IPS DF 6.9 (cell line): ENCODE data around the gene DOHH.
"Not testable (repeated sequence)": the region's sequence is repeated elsewhere in the genome, so short reads cannot be mapped to it uniquely, and the experiment has no call there.

Source experiments
- DNase-seq: peaks from one replicate; pipeline ENCODE4 v3.0.0-alpha.2; 2013; ENCODE audit warnings: low read depth, low spot score
- H3K27ac ChIP-seq: one replicate; pipeline ENCODE4 v1.5.1; 2013; ENCODE audit warnings: low read length, control low read depth
- H3K27me3 ChIP-seq: 2 replicates; pipeline ENCODE4 v1.6.1; 2013; ENCODE audit warnings: mild to moderate bottlenecking, low read length; ENCODE audit not compliant: control insufficient read depth, insufficient read depth
- H3K36me3 ChIP-seq: 2 replicates; pipeline ENCODE4 v1.6.1; 2013; ENCODE audit warnings: low read length; ENCODE audit not compliant: control insufficient read depth, insufficient read depth
- H3K4me1 ChIP-seq: 2 replicates; pipeline ENCODE4 v1.6.1; 2013; ENCODE audit warnings: low read length; ENCODE audit not compliant: control insufficient read depth, insufficient read depth
- H3K4me3 ChIP-seq: 2 replicates; pipeline ENCODE4 v1.5.1; 2013; ENCODE audit warnings: mild to moderate bottlenecking, low read length
- H3K9me3 ChIP-seq: 2 replicates; pipeline ENCODE4 v1.6.1; 2013; ENCODE audit warnings: low read length, inconsistent platforms; ENCODE audit not compliant: control insufficient read depth, insufficient read depth
- WGBS: extraction: QIAGEN DNeasy Blood & Tissue Kit; methylation state at CpG from one replicate; pipeline ENCODE4 v1.1.7; 2013; ENCODE audit warnings: mixed read lengths, missing lambda C conversion rate; ENCODE audit not compliant: insufficient read length, insufficient coverage; 5-methylcytosine and 5-hydroxymethylcytosine counted together

The DOHH gene

GRCh38 chr19:3535235-3535535 is 34.7 kb upstream of the DOHH start:
- no peaks in the 10 kb centered on the region for H3K9me3 ChIP-seq
- DNase-seq = no peak
- H3K36me3 ChIP-seq = peaks cover 35% of the 10 kb centered on the region
- H3K4me1 ChIP-seq = peaks cover 3% of the 10 kb centered on the region
- no peaks in the 10 kb centered on the region for H3K27me3 ChIP-seq
- no peak overlapping the region for H3K4me3 ChIP-seq
- WGBS = no CpG with 5 or more reads among the region's 9 CpGs
- no peak overlapping the region for H3K27ac ChIP-seq

DNA sequence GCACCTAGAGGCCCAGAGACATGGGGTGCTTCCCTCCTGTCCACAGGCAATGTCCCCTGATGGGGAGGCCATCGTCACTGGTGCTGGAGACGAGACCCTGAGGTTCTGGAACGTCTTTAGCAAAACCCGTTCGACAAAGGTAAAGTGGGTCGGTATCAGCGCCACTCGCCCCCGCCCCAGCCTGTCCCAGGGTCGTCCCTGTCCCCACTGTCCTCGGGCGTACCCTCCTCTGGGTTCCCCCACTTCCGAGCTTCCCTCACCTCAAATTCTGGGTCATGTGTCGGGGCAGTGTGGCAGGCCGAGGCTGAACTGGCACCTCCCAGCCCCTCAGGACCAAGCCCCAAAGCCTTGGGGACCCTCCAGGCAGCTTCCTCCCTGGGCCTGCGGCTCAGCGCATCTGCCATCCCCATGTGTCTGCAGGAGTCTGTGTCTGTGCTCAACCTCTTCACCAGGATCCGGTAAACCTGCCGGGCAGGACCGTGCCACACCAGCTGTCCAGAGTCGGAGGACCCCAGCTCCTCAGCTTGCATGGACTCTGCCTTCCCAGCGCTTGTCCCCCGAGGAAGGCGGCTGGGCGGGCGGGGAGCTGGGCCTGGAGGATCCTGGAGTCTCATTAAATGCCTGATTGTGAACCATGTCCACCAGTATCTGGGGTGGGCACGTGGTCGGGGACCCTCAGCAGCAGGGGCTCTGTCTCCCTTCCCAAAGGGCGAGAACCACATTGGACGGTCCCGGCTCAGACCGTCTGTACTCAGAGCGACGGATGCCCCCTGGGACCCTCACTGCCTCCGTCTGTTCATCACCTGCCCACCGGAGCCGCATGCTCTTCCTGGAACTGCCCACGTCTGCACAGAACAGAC is 34.1 kb upstream of the DOHH start:
- no peak overlapping the region for H3K27ac ChIP-seq
- no peak for DNase-seq
- no CpG with 5 or more reads among the region's 38 CpGs for WGBS
- peaks cover 35% of the 10 kb centered on the region for H3K36me3 ChIP-seq
- no peaks in the 10 kb centered on the region for H3K9me3 ChIP-seq
- no peak overlapping the region for H3K4me3 ChIP-seq
- H3K27me3 ChIP-seq = no peaks in the 10 kb centered on the region
- H3K4me1 ChIP-seq = peaks cover 3% of the 10 kb centered on the region

GRCh38 chr19:3533563-3534216 is 33.2 kb upstream of the DOHH start:
- WGBS = no CpG with 5 or more reads among the region's 12 CpGs
- DNase-seq = no peak
- Histone ChIP-seq H3K4me1 (no peaks in the 10 kb centered on the region), H3K36me3 (peaks cover 35% of the 10 kb centered on the region), H3K4me3 (no peak overlapping the region), H3K27ac (no peak overlapping the region), H3K9me3 (no peaks in the 10 kb centered on the region), H3K27me3 (no peaks in the 10 kb centered on the region)

- Histone ChIP-seq H3K4me3 (no peak overlapping the region), H3K9me3 (no peaks in the 10 kb centered on the region), H3K27ac (no peak overlapping the region), H3K27me3 (no peaks in the 10 kb centered on the region), H3K36me3 (peaks cover 35% of the 10 kb centered on the region), H3K4me1 (no peaks in the 10 kb centered on the region)
- WGBS = no CpG with 5 or more reads among the region's 17 CpGs
- no peak for DNase-seq
Observed at GRCh38 chr19:3533033-3533432, 32.6 kb upstream of the DOHH start.

DNA sequence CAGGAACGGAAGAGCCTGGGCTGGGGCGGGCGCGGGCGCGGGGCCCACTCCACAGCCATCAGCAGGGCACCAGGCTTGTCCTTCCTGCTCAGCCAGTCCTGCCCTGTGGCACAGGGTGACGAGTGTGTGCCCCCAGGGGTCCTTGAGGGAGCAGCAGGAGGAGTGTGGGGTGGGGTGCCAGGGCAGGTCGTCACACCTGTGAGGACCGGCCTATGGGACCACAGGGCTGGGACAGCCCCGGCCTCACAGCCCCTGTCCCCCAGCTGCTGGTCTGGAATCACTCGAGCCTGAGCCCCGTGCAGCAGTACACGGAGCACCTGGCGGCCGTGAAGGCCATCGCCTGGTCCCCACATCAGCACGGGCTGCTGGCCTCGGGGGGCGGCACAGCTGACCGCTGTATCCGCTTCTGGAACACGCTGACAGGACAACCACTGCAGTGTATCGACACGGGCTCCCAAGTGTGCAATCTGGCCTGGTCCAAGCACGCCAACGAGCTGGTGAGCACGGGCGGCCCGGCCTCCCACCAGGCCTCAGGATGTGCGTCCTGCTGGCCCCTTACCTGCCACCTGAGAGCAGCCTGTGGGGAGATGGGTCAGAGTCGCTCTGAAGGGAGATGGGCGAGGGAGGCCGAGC is 31.8 kb upstream of the DOHH start:
- H3K36me3 ChIP-seq = peaks cover 36% of the 10 kb centered on the region
- no peaks in the 10 kb centered on the region for H3K9me3 ChIP-seq
- H3K27me3 ChIP-seq = no peaks in the 10 kb centered on the region
- WGBS = no CpG with 5 or more reads among the region's 33 CpGs
- no peak overlapping the region for H3K27ac ChIP-seq
- DNase-seq = no peak
- H3K4me1 ChIP-seq = no peaks in the 10 kb centered on the region
- H3K4me3 ChIP-seq = no peak overlapping the region

DNA sequence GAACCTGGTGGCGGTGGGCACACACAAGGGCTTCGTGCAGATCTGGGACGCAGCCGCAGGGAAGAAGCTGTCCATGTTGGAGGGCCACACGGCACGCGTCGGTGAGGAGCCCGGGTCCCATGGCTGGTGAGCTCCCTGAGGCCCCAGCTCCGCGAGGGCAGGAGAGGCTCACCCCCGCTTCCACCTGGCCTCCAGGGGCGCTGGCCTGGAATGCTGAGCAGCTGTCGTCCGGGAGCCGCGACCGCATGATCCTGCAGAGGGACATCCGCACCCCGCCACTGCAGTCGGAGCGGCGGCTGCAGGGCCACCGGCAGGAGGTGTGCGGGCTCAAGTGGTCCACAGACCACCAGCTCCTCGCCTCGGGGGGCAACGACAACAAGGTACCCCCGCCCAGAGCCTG is 31.2 kb upstream of the DOHH start:
- no peak for DNase-seq
- no CpG with 5 or more reads among the region's 29 CpGs for WGBS
- H3K36me3 ChIP-seq = peaks cover 38% of the 10 kb centered on the region

DNA sequence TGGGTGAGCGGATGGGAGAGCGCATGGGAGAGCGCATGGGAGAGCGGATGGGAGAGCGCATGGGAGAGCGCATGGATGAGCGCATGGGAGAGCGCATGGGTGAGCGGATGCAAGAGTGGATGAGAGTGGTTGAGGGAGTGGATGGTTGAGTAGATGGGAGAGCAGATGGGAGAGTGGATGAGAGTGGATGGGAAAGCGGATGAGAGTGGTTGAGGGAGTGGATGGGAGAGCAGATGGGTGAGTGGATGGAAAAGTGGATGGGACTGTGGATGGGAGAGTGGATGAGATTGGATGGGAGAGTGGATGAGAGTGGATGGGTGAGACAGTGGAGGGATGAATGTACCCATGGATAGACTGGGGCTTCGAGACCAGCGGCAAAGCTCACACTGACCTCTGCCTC is 29.9 kb upstream of the DOHH start:
- no CpG with 5 or more reads among the region's 12 CpGs for WGBS
- Histone ChIP-seq H3K27me3 (no peaks in the 10 kb centered on the region), H3K36me3 (peaks cover 38% of the 10 kb centered on the region), H3K27ac (no peak overlapping the region), H3K4me3 (no peak overlapping the region), H3K4me1 (no peaks in the 10 kb centered on the region), H3K9me3 (no peaks in the 10 kb centered on the region)
- no peak for DNase-seq

More for the DNA sequence above, 31.2 kb upstream of the DOHH start:
- no peaks in the 10 kb centered on the region for H3K9me3 ChIP-seq
- H3K27ac ChIP-seq = no peak overlapping the region
- H3K27me3 ChIP-seq = no peaks in the 10 kb centered on the region
- H3K4me1 ChIP-seq = no peaks in the 10 kb centered on the region
- H3K4me3 ChIP-seq = no peak overlapping the region

DNA sequence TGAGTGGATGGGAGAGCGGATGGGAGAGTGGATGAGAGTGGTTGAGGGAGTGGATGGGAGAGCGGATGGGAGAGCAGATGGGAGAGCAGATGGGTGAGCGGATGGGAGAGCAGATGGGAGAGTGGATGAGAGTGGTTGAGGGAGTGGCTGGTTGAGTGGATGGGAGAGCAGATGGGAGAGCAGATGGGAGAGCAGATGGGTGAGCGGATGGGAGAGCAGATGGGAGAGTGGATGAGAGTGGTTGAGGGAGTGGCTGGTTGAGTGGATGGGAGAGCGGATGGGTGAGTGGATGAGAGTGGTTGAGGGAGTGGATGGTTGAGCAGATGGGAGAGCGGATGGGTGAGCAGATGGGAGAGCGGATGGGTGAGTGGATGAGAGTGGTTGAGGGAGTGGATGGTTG is 28.8 kb upstream of the DOHH start:
- not testable (repeated sequence) for DNase-seq, H3K4me3 ChIP-seq, H3K27ac ChIP-seq, H3K9me3 ChIP-seq, H3K27me3 ChIP-seq, H3K4me1 ChIP-seq
- WGBS = no CpG with 5 or more reads among the region's 7 CpGs
- H3K36me3 ChIP-seq = peaks cover 29% of the 10 kb centered on the region

- Histone ChIP-seq H3K4me1 (no peaks in the 10 kb centered on the region), H3K9me3 (no peaks in the 10 kb centered on the region), H3K27me3 (no peaks in the 10 kb centered on the region), H3K36me3 (peaks cover 27% of the 10 kb centered on the region), H3K4me3 (no peak overlapping the region), H3K27ac (no peak overlapping the region)
- DNase-seq = no peak
- WGBS = 100% methylated on average over 4 of the region's 20 CpGs
Observed at GRCh38 chr19:3528539-3529211, 28.2 kb upstream of the DOHH start.

DNA sequence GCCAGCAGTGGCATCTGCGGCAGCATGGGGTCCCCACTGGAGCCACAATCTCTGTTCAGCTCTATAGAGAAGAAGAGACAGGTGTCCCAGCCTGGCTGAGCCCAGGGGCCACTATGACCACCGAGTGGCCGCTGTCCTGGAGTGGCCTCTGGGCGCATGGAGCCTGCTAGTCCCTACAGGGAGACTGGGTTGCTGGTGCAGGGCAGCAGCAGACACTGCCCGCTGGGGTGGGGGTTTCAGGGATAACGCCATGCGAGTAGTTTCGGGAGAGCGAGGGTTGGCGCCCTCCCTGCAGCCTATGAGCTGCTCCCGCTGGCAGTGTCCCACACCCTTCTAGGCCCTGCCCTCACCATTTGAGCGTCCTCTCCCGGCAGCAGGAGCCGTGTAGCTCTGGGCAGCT is 27.6 kb upstream of the DOHH start:
- Histone ChIP-seq H3K4me3 (no peak overlapping the region), H3K4me1 (no peaks in the 10 kb centered on the region), H3K36me3 (peaks cover 21% of the 10 kb centered on the region), H3K27me3 (no peaks in the 10 kb centered on the region), H3K27ac (no peak overlapping the region), H3K9me3 (no peaks in the 10 kb centered on the region)
- WGBS = no CpG with 5 or more reads among the region's 14 CpGs
- no peak for DNase-seq
